HepG2 (cell line): Measurements from ENCODE around the gene NBPF3. TPM values are rescaled to one million over a fixed set of nuclear protein-coding genes. Genes with fewer than 3 reads are reported as not detected.
"Not testable (repeated sequence)": the region's sequence is repeated elsewhere in the genome, so short reads cannot be mapped to it uniquely, and the experiment has no call there.

Experiments
- ATAC-seq: fragments of 200-7000 bp; cut with Tn5 transposase; 3 replicates; pipeline ENCODE4 v1.9.1; 2020; ENCODE audit warnings: mild to moderate bottlenecking, moderate library complexity
- BruUV-seq: library from RNA; stranded (reverse); fragments of 400-500 nt; replicated peaks from 2 replicates; lab custom pipeline; 2021; lab: Mats Ljungman, UMichigan
- CTCF ChIA-PET: fragments of 300-600 bp; formaldehyde crosslinking; extraction: SDS; loops from one replicate; lab custom pipeline; 2021; ENCODE audit warnings: low total read pairs, inconsistent platforms, low intra/inter-chr PET ratio; lab: Yijun Ruan, JAX
- POLR2A ChIA-PET: fragments of 350-600 bp; sonication (Branson Sonifier 250); formaldehyde crosslinking; loops from one replicate; lab custom pipeline; 2020; ENCODE audit warnings: antibody characterized with exemption, inconsistent platforms; lab: Yijun Ruan, JAX
- DNase-seq: peaks from one replicate; pipeline ENCODE4 v3.0.0-alpha.2; 2015; ENCODE audit warnings: low spot score
- FAIRE-seq: peaks from 3 replicates; lab custom pipeline; 2011; peaks lifted over from hg19 to GRCh38; lab: Jason Lieb, UNC
- H2AFZ ChIP-seq: one replicate; pipeline ENCODE4 v1.6.1; 2011; ENCODE audit warnings: low read length, inconsistent platforms
- H3K27ac ChIP-seq: fragments of 300-600 bp; 3 replicates; pipeline ENCODE4 v1.8.0; 2011; ENCODE audit warnings: mixed run types, mild to moderate bottlenecking, mixed read lengths, low read length, inconsistent platforms; ENCODE audit not compliant: insufficient read depth; ENCODE audit errors: extremely low read length
- H3K27me3 ChIP-seq, 2 experiments: fragments of 200-600 bp in 1 of 2; 2 replicates in 1 of 2; 3 replicates in 1 of 2; pipeline versions ENCODE4 v1.6.0 to v1.8.0; 2011; ENCODE audit warnings: low read length in 2 of 2, mild to moderate bottlenecking in 2 of 2, moderate library complexity in 2 of 2, inconsistent platforms in 1 of 2; ENCODE audit not compliant: insufficient read depth in 2 of 2, control insufficient read depth in 1 of 2
- H3K36me3 ChIP-seq, 2 experiments: fragments of 200-600 bp in 1 of 2; replicated peaks in 1 of 2; 2 replicates in 1 of 2; 3 replicates in 1 of 2; pipeline versions ENCODE4 v1.5.1 to v1.8.0; 2011; ENCODE audit warnings: low read length in 2 of 2, inconsistent platforms in 1 of 2; ENCODE audit not compliant: insufficient read depth in 2 of 2, control insufficient read depth in 1 of 2
- H3K4me1 ChIP-seq: 2 replicates; pipeline ENCODE4 v1.5.1; 2012; ENCODE audit warnings: low read length, inconsistent platforms; ENCODE audit not compliant: insufficient read depth
- H3K4me2 ChIP-seq: 2 replicates; pipeline ENCODE4 v1.6.0; 2011; ENCODE audit warnings: low read depth, low read length, inconsistent platforms
- H3K4me3 ChIP-seq, 3 experiments: fragments of 200-600 bp in 1 of 3; sonication (generic), shearing (Covaris generic) in 1 of 3; replicated peaks in 1 of 3; 2 replicates each; pipeline ENCODE4 v1.5.1; 2011 to 2016; ENCODE audit warnings: low read length in 3 of 3, inconsistent platforms in 2 of 3, low read depth in 2 of 3, mild to moderate bottlenecking in 2 of 3, control low read depth in 1 of 3, mixed read lengths in 1 of 3; ENCODE audit not compliant: insufficient read depth in 1 of 3
- H3K79me2 ChIP-seq: one replicate; pipeline ENCODE4 v1.6.1; 2011; ENCODE audit warnings: low read length, inconsistent platforms; ENCODE audit not compliant: insufficient read depth
- H3K9ac ChIP-seq: 2 replicates; pipeline ENCODE4 v1.6.0; 2011; ENCODE audit warnings: mild to moderate bottlenecking, low read depth, low read length, inconsistent platforms; ENCODE audit not compliant: insufficient read depth
- H3K9me3 ChIP-seq: 2 replicates; pipeline ENCODE4 v1.5.1; 2012; ENCODE audit warnings: mild to moderate bottlenecking, low read length
- H4K20me1 ChIP-seq: 2 replicates; pipeline ENCODE4 v1.6.0; 2011; ENCODE audit warnings: inconsistent platforms, mild to moderate bottlenecking, low read length, moderate library complexity; ENCODE audit not compliant: insufficient read depth
- ZBTB38 ChIP-seq: sonication (generic); formaldehyde crosslinking; IDR thresholded peaks from 2 replicates; pipeline ENCODE4 v1.5.1; 2020; ENCODE audit warnings: mild to moderate bottlenecking, missing genetic modification reagents
- WGBS: methylation state at CpG from one replicate; pipeline ENCODE4 v1.1.6; 2017; ENCODE audit warnings: low lambda C conversion rate; 5-methylcytosine and 5-hydroxymethylcytosine counted together
- in situ Hi-C: cut with HindIII; loops from 2 replicates; pipeline ENCODE4 v1.10.0; 2017; ENCODE audit warnings: low pct_unique_long_range_greater_than_20kb; ENCODE audit not compliant: extremely low pct_ligation_motif_present
- intact Hi-C: fragments of 100-400 bp; cut with micrococcal nuclease; formaldehyde crosslinking; loops from one replicate; pipeline ENCODE4 v1.10.0; 2022; ENCODE audit not compliant: unreplicated experiment
- polyA plus RNA-seq, 8 experiments: library from polyadenylated mRNA; depleted of rRNA in 3 of 8; stranded (reverse) in 7 of 8; unstranded in 1 of 8; fragments of >200 nt; fragmentation: Illumina TruSeq in 4 of 8; extraction: Trizol in 4 of 8; gene quantifications; 2 replicates each; pipeline versions ENCODE4 v1.2.1 to v1.2.3, GENCODE V29; 2011 to 2016; ENCODE audit warnings: low read depth in 4 of 8, missing spikeins in 1 of 8, mixed read lengths in 1 of 8; ENCODE audit not compliant: insufficient read depth in 1 of 8
- total RNA-seq, 5 experiments: library from RNA; depleted of rRNA; stranded (reverse); fragments of >200 nt; fragmentation: Illumina TruSeq; extraction: Trizol; gene quantifications; 2 replicates each; pipeline ENCODE4 v1.2.3, GENCODE V29; 2016; ENCODE audit warnings: low read depth in 1 of 5
- TF ChIP-seq, protein P1 (sequence below): sonication (generic); formaldehyde crosslinking; IDR thresholded peaks from 2 replicates; pipeline ENCODE4 v1.4.0; 2020; ENCODE audit warnings: missing genetic modification reagents

Gene NBPF3
- total and polyA plus RNA-seq, 2 of the 13 experiments (the other 11 are each of a cell fraction or from before 2014, with no cell fraction given) = 3.5 to 4.9 TPM

GRCh38 chr1:21440630-21441125 lies 741 bp downstream of the NBPF3 start:
- Histone ChIP-seq H3K9ac (peak overlapping the region; percentile 55), H3K4me2 (peak overlapping the region; percentile 90), H3K4me1 (peaks cover 44% of the 10 kb centered on the region), H3K4me3 (peak overlapping the region; percentile 7 to 81 (median 80); a peak in 5 of 6 replicates)
- 65% methylated on average over 4 of the region's 21 CpGs for WGBS
- H3K27me3 ChIP-seq, ATAC-seq, H3K27ac ChIP-seq, H3K36me3 ChIP-seq, in situ Hi-C loops, H2AFZ ChIP-seq, H3K79me2 ChIP-seq, H4K20me1 ChIP-seq, CTCF ChIA-PET, intact Hi-C loops, POLR2A ChIA-PET, FAIRE-seq, H3K9me3 ChIP-seq, DNase-seq: not testable (repeated sequence)
- peak; percentile 71 for TF ChIP-seq ZBTB38
- TF ChIP-seq, protein P1, sequence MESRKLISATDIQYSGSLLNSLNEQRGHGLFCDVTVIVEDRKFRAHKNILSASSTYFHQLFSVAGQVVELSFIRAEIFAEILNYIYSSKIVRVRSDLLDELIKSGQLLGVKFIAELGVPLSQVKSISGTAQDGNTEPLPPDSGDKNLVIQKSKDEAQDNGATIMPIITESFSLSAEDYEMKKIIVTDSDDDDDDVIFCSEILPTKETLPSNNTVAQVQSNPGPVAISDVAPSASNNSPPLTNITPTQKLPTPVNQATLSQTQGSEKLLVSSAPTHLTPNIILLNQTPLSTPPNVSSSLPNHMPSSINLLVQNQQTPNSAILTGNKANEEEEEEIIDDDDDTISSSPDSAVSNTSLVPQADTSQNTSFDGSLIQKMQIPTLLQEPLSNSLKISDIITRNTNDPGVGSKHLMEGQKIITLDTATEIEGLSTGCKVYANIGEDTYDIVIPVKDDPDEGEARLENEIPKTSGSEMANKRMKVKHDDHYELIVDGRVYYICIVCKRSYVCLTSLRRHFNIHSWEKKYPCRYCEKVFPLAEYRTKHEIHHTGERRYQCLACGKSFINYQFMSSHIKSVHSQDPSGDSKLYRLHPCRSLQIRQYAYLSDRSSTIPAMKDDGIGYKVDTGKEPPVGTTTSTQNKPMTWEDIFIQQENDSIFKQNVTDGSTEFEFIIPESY (CRISPR knock-in tag) = peak; percentile 41; the same call in 1 of the 2 replicates
- TF ChIP-seq, all 625 proteins: peak for 2; not testable (repeated sequence) for 623
- BruUV-seq = TSS peak; percentile 44

DNA sequence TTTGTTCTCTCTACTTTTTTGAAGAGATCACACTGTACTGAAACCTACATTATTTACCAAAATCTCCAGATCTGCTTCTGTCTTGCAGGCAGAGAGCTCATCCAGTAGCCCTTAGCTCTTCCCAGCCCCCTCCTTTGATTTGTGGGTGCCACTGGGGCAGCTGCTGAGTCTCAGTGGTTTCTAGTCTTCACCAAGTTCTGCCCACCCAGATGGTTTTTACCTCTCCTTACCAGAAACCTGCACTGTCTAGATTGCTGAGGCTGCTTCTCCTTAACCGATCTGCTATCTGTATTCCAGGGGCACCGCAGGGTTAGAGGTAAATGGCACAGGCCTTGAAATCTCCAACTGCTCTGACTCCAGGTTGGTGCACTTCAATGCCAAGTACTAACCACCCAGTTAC lies 6.7 kb downstream of the NBPF3 start:
- H3K27me3 ChIP-seq, H2AFZ ChIP-seq, intact Hi-C loops, H3K79me2 ChIP-seq, CTCF ChIA-PET, H4K20me1 ChIP-seq, BruUV-seq, FAIRE-seq, in situ Hi-C loops, H3K4me3 ChIP-seq, H3K4me1 ChIP-seq, DNase-seq, ATAC-seq, POLR2A ChIA-PET, H3K27ac ChIP-seq, H3K9ac ChIP-seq, H3K4me2 ChIP-seq, H3K9me3 ChIP-seq: not testable (repeated sequence)
- peaks cover 1 to 16% of the 10 kb centered on the region in 2 experiments; a peak in 1 of 5 replicates for H3K36me3 ChIP-seq
- WGBS = 86% methylated on average over 2 of the region's 2 CpGs
